HG02642 (cell line): ENCODE data around the gene FBXL22.

ENCODE experiments used
- ATAC-seq: cut with Tn5 transposase; IDR thresholded peaks from one replicate; pipeline ENCODE4 v1.9.1; 2021; ENCODE audit warnings: mild to moderate bottlenecking; ENCODE audit not compliant: unreplicated experiment, poor library complexity

Gene FBXL22

DNA sequence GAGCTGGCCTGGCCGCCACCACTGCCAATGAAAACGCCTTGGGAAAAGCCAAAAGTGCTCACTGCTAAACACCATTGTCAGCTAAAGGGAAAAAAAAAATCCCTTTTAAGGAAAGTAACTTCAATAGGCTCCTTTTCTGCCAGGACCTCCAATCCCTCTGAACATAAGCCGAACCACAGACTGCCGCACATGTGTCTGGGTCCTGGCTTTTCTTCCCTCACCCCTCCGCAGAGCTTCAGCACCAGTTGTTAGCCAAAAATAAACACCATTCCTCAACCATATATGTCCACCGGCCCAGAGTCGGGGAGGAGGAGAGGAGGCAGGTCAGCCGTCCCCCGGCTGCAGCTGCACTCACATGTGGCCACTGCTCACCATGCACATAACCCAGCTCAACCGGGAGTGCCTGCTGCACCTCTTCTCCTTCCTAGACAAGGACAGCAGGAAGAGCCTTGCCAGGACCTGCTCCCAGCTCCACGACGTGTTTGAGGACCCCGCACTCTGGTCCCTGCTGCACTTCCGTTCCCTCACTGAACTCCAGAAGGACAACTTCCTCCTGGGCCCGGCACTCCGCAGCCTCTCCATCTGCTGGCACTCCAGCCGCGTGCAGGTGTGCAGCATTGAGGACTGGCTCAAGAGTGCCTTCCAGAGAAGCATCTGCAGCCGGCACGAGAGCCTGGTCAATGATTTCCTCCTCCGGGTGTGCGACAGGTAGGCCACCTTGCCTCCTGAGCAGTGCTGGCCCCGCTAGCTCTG, at the start of gene FBXL22:
Gene FBXL22 (plus strand): TSS at position 350 of the 753 bp plus-strand sequence. CDS start 6 bp downstream, at position 356.
- ATAC-seq = no peak

- ATAC-seq = no peak
Observed at GRCh38 chr15:63551400-63551799, 45.8 kb upstream of the FBXL22 start.

GRCh38 chr15:63553388-63553791, 43.8 kb upstream of the FBXL22 start:
- no peak for ATAC-seq

GRCh38 chr15:63554337-63554927, 42.8 kb upstream of the FBXL22 start:
- ATAC-seq = no peak

DNA sequence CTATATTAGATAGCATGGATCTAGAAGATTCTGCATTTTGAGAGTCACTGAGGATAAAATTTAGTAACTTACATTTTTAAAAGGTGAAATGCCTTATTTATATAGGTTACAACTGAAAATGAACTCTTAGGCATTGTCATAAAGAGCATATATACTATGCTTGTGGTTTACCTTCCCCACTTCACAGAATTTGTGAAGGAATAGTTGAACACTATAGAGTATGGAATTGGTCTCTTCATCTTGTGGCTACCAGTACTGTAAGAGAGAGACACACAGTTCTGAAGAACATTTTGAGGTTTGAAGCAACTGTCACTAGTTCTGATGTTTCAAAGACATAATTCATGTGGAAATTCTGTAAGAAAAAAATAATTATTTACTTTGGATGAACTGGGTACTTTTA, 41.7 kb upstream of the FBXL22 start:
- no peak for ATAC-seq

GRCh38 chr15:63556246-63556645, 40.9 kb upstream of the FBXL22 start:
- no peak for ATAC-seq

DNA sequence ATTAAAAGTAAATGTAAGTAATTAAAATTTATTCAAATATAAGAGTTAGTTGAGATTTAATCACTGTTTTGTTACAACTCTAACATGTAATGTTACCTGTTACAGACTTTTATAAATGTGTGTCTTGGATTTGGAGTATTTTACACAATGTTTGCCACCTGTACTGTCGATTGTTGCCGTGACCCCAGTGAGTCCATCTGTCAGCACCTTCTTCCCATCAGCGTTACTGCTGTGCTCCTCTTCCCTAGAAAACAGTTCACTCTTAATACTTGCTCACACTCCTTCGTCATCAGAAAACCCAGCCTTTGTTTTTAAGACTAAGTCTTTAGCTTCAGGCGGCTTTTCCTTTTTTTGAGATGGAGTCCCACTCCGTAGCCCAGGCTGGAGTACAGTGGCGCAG, 40.5 kb upstream of the FBXL22 start:
- ATAC-seq = no peak

DNA sequence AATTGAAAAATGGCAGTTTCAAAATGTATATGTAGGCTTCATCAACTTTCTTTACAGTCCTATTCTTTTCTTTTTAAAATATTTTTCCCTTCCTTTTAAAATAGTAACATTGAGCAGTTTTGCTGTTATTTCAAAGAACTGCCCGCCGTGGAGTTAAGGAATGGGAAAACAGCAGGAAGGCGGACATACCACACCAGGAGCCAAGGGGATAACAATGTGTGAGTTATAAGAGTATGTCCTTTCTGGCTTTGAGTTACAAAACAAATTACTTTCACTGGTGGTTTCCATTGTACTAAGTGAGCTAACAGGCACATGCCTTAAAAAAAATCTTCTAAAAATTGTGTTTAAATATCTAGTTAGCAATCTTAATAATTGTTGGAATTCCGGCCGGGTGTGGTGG, 37.4 kb upstream of the FBXL22 start:
- no peak for ATAC-seq

DNA sequence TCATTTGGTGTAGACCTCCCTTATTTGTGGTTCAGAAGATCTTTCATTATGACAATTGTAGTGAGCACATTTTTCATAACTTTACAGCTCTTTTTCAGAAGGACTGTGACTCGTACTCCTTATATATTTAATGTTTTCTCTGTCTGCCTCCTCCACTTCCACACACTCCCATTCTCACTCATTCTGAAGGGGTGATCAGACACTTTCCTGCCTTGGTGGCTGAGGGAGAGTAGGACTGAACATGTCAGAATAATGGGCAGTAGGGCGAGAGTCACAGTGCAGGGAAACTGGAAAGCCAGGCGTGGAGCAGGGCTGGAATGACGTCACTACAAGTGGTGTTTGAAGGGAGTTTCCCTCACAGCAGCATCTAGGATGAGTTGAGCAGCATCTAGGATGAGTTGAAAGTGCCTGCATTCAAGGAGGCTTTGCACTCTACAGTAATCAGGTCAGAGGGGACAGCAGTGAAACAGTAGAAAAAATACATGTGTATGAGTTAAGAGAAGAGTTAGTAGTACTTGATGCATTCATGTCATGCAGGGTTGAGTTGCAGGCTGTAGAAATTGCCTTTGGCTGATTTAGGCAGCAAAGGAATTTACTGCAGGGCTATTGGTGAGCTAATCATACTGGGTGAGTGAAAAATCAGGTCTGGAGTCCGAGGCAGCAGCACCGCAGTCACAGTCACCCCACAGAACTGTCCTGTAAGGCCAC, 36.3 kb upstream of the FBXL22 start:
- no peak for ATAC-seq

- no peak for ATAC-seq
Observed at GRCh38 chr15:63564093-63564492, 33.1 kb upstream of the FBXL22 start.

- no peak for ATAC-seq
Observed at GRCh38 chr15:63565536-63566186, 31.5 kb upstream of the FBXL22 start.

DNA sequence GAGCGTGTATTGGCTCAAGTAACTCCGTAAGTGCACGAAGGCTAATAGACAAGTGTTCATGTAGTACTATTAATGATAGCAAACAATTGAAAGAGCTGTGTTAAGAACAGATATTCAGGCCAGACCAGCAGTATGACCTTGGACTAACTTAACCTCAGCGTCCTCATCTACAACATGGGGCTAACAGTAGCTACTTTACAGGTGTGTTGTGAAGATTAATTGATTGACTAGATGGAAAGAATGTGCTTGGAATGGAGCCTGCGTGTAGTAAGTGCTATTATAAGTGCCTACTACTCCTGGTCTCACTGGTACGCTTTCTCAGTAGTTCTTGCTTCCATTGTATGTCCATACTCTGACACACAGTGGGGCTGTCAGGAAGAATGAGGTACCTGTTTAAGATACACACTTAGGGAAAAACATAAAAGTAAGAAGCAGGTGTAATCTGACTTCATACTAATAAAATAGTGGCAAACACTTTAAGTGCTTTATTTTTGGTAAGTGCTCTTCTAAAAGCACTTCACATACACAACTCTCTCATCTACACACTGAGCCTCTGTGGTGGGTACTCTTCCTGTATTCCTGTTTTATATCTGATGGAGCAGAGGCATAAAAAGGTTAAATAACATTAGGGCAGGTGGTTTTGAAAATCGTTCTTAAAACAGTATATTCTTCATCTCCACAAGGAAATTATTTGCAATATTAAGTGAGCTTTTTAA, 24.3 kb upstream of the FBXL22 start:
- ATAC-seq = no peak

- no peak for ATAC-seq
Observed at GRCh38 chr15:63573533-63573932, 23.7 kb upstream of the FBXL22 start.

GRCh38 chr15:63575312-63575711, 21.9 kb upstream of the FBXL22 start:
- no peak for ATAC-seq

GRCh38 chr15:63576441-63576840, 20.7 kb upstream of the FBXL22 start:
- no peak for ATAC-seq

DNA sequence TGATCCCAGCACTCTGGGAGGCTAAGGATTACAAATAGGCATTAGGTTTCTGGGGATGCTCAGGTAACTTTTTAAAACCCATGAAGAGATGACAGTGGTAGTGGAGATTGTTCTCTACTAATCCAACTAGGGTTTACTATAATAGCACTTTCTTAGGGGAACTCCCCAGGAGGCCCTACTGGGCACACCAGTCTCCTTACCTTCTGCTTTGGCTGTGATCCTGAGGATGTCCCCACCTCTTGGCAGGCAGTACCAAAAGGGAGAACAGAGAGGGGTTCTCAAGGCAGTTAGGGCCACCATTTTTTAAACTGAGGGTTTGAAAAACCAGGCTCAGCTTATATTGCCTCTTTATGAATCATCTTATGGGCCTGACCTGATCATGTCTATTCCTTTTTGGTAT, 15.0 kb upstream of the FBXL22 start:
- no peak for ATAC-seq

DNA sequence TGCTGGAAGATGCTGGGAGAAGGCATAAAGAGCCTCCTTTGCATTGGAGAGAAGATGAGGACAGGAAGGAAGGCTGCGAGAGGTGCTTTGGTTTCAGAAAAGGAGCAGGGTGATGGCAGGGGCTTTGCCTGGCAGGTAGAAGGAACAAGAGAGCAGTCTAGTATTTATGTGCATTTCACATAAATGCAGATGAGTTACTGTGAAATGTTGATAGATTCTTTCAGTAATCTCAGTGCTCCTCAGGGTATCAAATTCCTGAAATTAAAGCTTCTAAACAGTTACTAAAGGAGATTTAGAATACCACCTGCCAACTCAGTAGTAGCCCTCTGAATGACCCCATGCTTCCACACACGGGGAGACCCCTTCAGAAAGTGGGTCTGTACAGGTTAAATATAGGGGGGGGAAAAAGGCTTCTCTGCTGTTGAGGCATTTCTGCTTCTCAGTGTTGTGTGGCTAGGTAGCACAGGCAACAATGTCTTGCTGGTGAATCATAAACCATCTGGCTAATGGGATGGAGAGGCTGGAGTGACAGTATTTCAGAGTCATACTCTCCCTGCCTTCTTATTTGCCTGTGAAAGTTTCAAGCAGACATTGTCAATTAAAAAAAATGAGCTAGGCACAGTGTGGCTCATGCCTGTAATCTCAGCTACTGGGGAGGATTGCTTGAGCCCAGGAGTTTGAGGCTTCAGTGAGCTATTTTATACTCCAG, 14.3 kb upstream of the FBXL22 start:
- ATAC-seq = no peak

GRCh38 chr15:63586790-63587189, 10.4 kb upstream of the FBXL22 start:
- no peak for ATAC-seq

DNA sequence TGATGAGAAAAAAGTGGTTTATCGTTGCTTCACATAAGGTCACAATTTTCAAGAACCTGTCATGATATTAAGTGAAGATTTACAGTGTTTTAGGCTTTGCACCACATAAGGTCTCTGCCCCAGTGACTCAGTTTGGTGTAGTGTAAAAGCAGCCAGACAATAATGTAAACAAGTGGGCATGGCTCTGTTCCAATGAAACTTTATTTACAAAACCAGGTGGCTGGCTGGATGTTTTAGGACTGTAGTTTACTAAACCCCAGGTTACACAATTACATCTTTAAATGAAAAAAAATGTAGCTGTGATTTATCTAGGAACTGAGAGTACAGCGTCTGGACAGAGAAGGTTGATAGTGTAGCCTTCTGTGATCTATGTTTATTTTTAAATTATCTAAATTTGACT, 9.7 kb upstream of the FBXL22 start:
- ATAC-seq = no peak

DNA sequence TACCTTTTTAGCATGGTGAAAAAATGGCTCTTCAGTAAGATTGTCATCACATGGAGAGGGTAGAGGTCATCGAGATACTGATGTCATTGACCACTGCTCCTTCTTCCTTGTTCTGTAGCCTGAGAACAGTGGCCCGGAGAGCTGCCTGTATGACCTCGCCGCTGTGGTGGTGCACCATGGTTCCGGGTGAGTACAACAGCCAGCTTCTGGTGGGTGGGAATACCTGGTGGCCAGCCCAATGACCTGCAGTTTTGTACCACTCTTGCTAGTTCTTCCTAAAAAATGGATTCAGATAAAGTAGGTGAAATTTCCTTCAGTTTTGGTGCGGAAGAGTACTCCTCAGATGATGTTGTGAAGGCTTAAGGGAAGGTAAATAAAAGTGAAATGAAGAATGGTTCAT, 8.4 kb upstream of the FBXL22 start:
- ATAC-seq = no peak
